IMR-90 (cell line): ENCODE measurements around the gene RAP1GAP. TPM values are rescaled to one million over a fixed set of nuclear protein-coding genes. Genes with fewer than 3 reads are reported as not detected.

ENCODE experiments used
- ATAC-seq: fragments of 200-7000 bp; cut with Tn5 transposase; 2 replicates; pipeline ENCODE4 v1.9.1; 2020; ENCODE audit warnings: low read depth, mild to moderate bottlenecking, moderate library complexity
- BruUV-seq: library from RNA; stranded (reverse); fragments of 400-500 nt; replicated peaks from 2 replicates; lab custom pipeline; 2021; lab: Mats Ljungman, UMichigan
- CTCF ChIA-PET: fragments of 300-600 bp; formaldehyde crosslinking; extraction: SDS; loops from one replicate; lab custom pipeline; 2021; ENCODE audit warnings: antibody characterized with exemption; lab: Yijun Ruan, JAX
- POLR2A ChIA-PET: fragments of 300-600 bp; sonication (Branson Sonifier 250); formaldehyde crosslinking; loops from one replicate; lab custom pipeline; 2022; ENCODE audit warnings: antibody characterized with exemption; ENCODE audit not compliant: unreplicated experiment; lab: Charles Lee
- DNase-seq: peaks from one replicate; pipeline ENCODE4 v3.0.0; 2013
- H2AFZ ChIP-seq: replicated peaks from 2 replicates; pipeline ENCODE3; 2013; ENCODE audit warnings: low read length, mild to moderate bottlenecking; ENCODE audit not compliant: poor library complexity
- H2AK5ac ChIP-seq: 2 replicates; pipeline ENCODE4 v1.6.1; 2013; ENCODE audit warnings: low read depth, low read length, inconsistent platforms
- H2AK9ac ChIP-seq: replicated peaks from 2 replicates; pipeline ENCODE3; 2013; ENCODE audit warnings: mild to moderate bottlenecking, low read depth, low read length, moderate library complexity; ENCODE audit not compliant: poor library complexity
- H2BK120ac ChIP-seq: 2 replicates; pipeline ENCODE4 v1.6.1; 2013; ENCODE audit warnings: low read depth, low read length, inconsistent platforms
- H2BK15ac ChIP-seq: 3 replicates; pipeline ENCODE4 v1.6.1; 2013; ENCODE audit warnings: low read depth, low read length, inconsistent platforms
- H2BK20ac ChIP-seq: 2 replicates; pipeline ENCODE4 v1.6.1; 2013; ENCODE audit warnings: low read depth, mild to moderate bottlenecking, inconsistent platforms, low read length, moderate library complexity
- H2BK5ac ChIP-seq: 2 replicates; pipeline ENCODE4 v1.6.1; 2013; ENCODE audit warnings: mild to moderate bottlenecking, low read depth, low read length, inconsistent platforms; ENCODE audit not compliant: poor library complexity, severe bottlenecking
- H3K14ac ChIP-seq: replicated peaks from 2 replicates; pipeline ENCODE4 v1.6.1; 2013; ENCODE audit warnings: low read depth, low read length, inconsistent platforms
- H3K18ac ChIP-seq: 2 replicates; pipeline ENCODE4 v1.6.1; 2013; ENCODE audit warnings: low read depth, low read length, control low read depth
- H3K23ac ChIP-seq: 2 replicates; pipeline ENCODE4 v1.6.1; 2013; ENCODE audit warnings: low read depth, low read length, inconsistent platforms
- H3K27ac ChIP-seq: 2 replicates; pipeline ENCODE4 v1.5.1; 2013; ENCODE audit warnings: mild to moderate bottlenecking, control low read depth, low read length; ENCODE audit not compliant: insufficient read depth
- H3K27me3 ChIP-seq: 2 replicates; pipeline ENCODE4 v1.6.1; 2013; ENCODE audit warnings: low read length; ENCODE audit not compliant: control insufficient read depth, insufficient read depth
- H3K36me3 ChIP-seq: 2 replicates; pipeline ENCODE4 v1.6.1; 2013; ENCODE audit warnings: low read length, mixed read lengths; ENCODE audit not compliant: control insufficient read depth, insufficient read depth
- H3K4ac ChIP-seq: 2 replicates; pipeline ENCODE4 v1.6.1; 2013; ENCODE audit warnings: low read depth, low read length, inconsistent platforms
- H3K4me1 ChIP-seq: 2 replicates; pipeline ENCODE4 v1.6.1; 2013; ENCODE audit warnings: low read length, mixed read lengths; ENCODE audit not compliant: control insufficient read depth, insufficient read depth
- H3K4me2 ChIP-seq: 2 replicates; pipeline ENCODE4 v1.6.1; 2013; ENCODE audit warnings: low read depth, mild to moderate bottlenecking, control low read depth, low read length, moderate library complexity
- H3K4me3 ChIP-seq: 2 replicates; pipeline ENCODE4 v1.5.1; 2013; ENCODE audit warnings: low read depth, mild to moderate bottlenecking, control low read depth, low read length, moderate library complexity; ENCODE audit not compliant: insufficient read depth
- H3K56ac ChIP-seq: 2 replicates; pipeline ENCODE4 v1.6.1; 2013; ENCODE audit warnings: low read length, inconsistent platforms; ENCODE audit not compliant: insufficient read depth; ENCODE audit errors: extremely low read depth
- H3K79me1 ChIP-seq, 2 experiments: 2 replicates each; pipeline ENCODE4 v1.6.1; 2013; ENCODE audit warnings: low read length in 2 of 2, inconsistent platforms in 1 of 2, low read depth in 1 of 2
- H3K9ac ChIP-seq: 2 replicates; pipeline ENCODE4 v1.6.1; 2013; ENCODE audit warnings: low read depth, low read length, control low read depth
- H3K9me1 ChIP-seq: 2 replicates; pipeline ENCODE4 v1.6.1; 2013; ENCODE audit warnings: low read length, inconsistent platforms; ENCODE audit not compliant: insufficient read depth
- H3K9me3 ChIP-seq: 2 replicates; pipeline ENCODE4 v1.6.1; 2013; ENCODE audit warnings: low read length; ENCODE audit not compliant: control insufficient read depth, insufficient read depth
- H4K20me1 ChIP-seq: 2 replicates; pipeline ENCODE4 v1.6.1; 2013; ENCODE audit warnings: low read length, inconsistent platforms; ENCODE audit not compliant: insufficient read depth
- H4K5ac ChIP-seq: 2 replicates; pipeline ENCODE4 v1.6.1; 2013; ENCODE audit warnings: mild to moderate bottlenecking, low read depth, low read length, control low read depth
- H4K8ac ChIP-seq, 2 experiments: 2 replicates each; pipeline ENCODE4 v1.6.1; 2013; ENCODE audit warnings: low read depth in 2 of 2, low read length in 2 of 2, control low read depth in 1 of 2, inconsistent platforms in 1 of 2
- H4K91ac ChIP-seq: 2 replicates; pipeline ENCODE4 v1.6.1; 2013; ENCODE audit warnings: low read depth, low read length, inconsistent platforms; ENCODE audit not compliant: insufficient read depth
- CEBPB ChIP-seq: IDR thresholded peaks from 2 replicates; pipeline ENCODE4 v1.6.1; 2012; ENCODE audit warnings: low read depth, low read length, improper control_type of control experiment
- CHD1 ChIP-seq: IDR thresholded peaks from 2 replicates; pipeline ENCODE4 v1.6.1; 2012; ENCODE audit warnings: low read depth, low read length, improper control_type of control experiment
- CTCF ChIP-seq: conservative IDR thresholded peaks from 2 replicates; pipeline ENCODE4 v1.5.1; 2012; ENCODE audit warnings: mild to moderate bottlenecking, low read depth, low read length, improper control_type of control experiment
- ELK1 ChIP-seq: fragments of 150-350 bp; IDR thresholded peaks from 2 replicates; pipeline ENCODE4 v1.6.1; 2016; ENCODE audit warnings: low read depth, mild to moderate bottlenecking, low read length, moderate library complexity, borderline replicate concordance
- POLR2A ChIP-seq: IDR thresholded peaks from 2 replicates; pipeline ENCODE4 v1.6.1; 2012; ENCODE audit warnings: mild to moderate bottlenecking, low read depth, low read length
- RAD21 ChIP-seq: IDR thresholded peaks from 2 replicates; pipeline ENCODE4 v1.6.1; 2012; ENCODE audit warnings: low read length, improper control_type of control experiment
- RCOR1 ChIP-seq: IDR thresholded peaks from 2 replicates; pipeline ENCODE4 v1.6.1; 2012; ENCODE audit warnings: mild to moderate bottlenecking, low read length, improper control_type of control experiment; ENCODE audit not compliant: insufficient replicate concordance
- SMC3 ChIP-seq: fragments of 150-350 bp; IDR thresholded peaks from 2 replicates; pipeline ENCODE4 v1.6.1; 2016; ENCODE audit warnings: low read depth, mild to moderate bottlenecking, antibody characterized with exemption, low read length, moderate library complexity
- USF2 ChIP-seq: fragments of 150-350 bp; IDR thresholded peaks from 2 replicates; pipeline ENCODE4 v1.6.1; 2017; ENCODE audit warnings: mild to moderate bottlenecking, antibody characterized with exemption, low read length, low read depth
- WGBS, 2 experiments: methylation state at CpG; one replicate each; pipeline versions ENCODE4 v1.1.5 to v1.1.7; 2013; ENCODE audit warnings: missing lambda C conversion rate in 2 of 2; ENCODE audit not compliant: insufficient read length in 1 of 2; ENCODE audit errors: extremely low coverage in 2 of 2; 5-methylcytosine and 5-hydroxymethylcytosine counted together
- dilution Hi-C: fragments of 300-500 bp; cut with HindIII; formaldehyde crosslinking; loops from one replicate; pipeline ENCODE4 v1.14.3; 2018; ENCODE audit warnings: low sequenced_read_pairs; ENCODE audit not compliant: unreplicated experiment
- in situ Hi-C: fragments of 300-500 bp; cut with MboI; formaldehyde crosslinking; loops from 3 replicates; pipeline ENCODE4 v1.14.3; 2019; ENCODE audit warnings: low sequenced_read_pairs, inconsistent platforms, mixed read lengths
- intact Hi-C: fragments of 100-400 bp; cut with micrococcal nuclease; formaldehyde crosslinking; loops from 2 replicates; pipeline ENCODE4 v1.10.0; 2022
- polyA plus RNA-seq, 3 experiments: library from polyadenylated mRNA; depleted of rRNA; stranded (reverse); fragments of >200 nt; gene quantifications; 2 replicates each; pipeline ENCODE4 v1.2.3, GENCODE V29; 2012; ENCODE audit warnings: low replicate concordance in 1 of 3
- total RNA-seq: library from RNA; depleted of rRNA; stranded (reverse); fragments of >200 nt; gene quantifications from 2 replicates; pipeline ENCODE4 v1.2.3, GENCODE V29; 2012

RAP1GAP gene
- total and polyA plus RNA-seq, 2 of the 4 experiments (the other 2 are of a cell fraction): under 0.01 to 0.10 TPM

GRCh38 chr1:21650400-21650799, 18.8 kb downstream of the RAP1GAP start:
- no peak overlapping the region for H2AK5ac ChIP-seq

More at GRCh38 chr1:21650400-21650799, 18.8 kb downstream of the RAP1GAP start:
- H3K9me1 ChIP-seq: no peaks in the 10 kb centered on the region
- H4K91ac ChIP-seq: no peak overlapping the region
- H2BK15ac ChIP-seq: no peak overlapping the region
- intact Hi-C loops: loop anchor here (10.0 kb wide), 2 partner anchors 116 to 396 kb away; no protein-coding TSS in a partner anchor
- H2AFZ ChIP-seq: no peak overlapping the region
- H3K27me3 ChIP-seq: peaks cover 56% of the 10 kb centered on the region
- no peak overlapping the region for H3K4ac ChIP-seq
- no peak overlapping the region for H3K18ac ChIP-seq
- no peak overlapping the region for H2BK20ac ChIP-seq
- no peak overlapping the region for H2BK120ac ChIP-seq
- H3K14ac ChIP-seq: no peak overlapping the region
- no peaks in the 10 kb centered on the region for H3K9me3 ChIP-seq
- H2BK5ac ChIP-seq: no peak overlapping the region
- H3K4me1 ChIP-seq: peaks cover 3% of the 10 kb centered on the region; the same call in 1 of the 2 replicates
- dilution Hi-C loops: no loop called here
- no peak for DNase-seq
- peaks cover 4% of the 10 kb centered on the region; the same call in 1 of the 2 replicates for H4K20me1 ChIP-seq
- H4K5ac ChIP-seq: no peak overlapping the region
- H3K4me2 ChIP-seq: no peak overlapping the region
- no peak overlapping the region for H3K23ac ChIP-seq
- no peak overlapping the region for H4K8ac ChIP-seq
- H3K56ac ChIP-seq: no peak overlapping the region
- H2AK9ac ChIP-seq: no peak overlapping the region
- H3K4me3 ChIP-seq: no peak overlapping the region
- no peak overlapping the region for H3K27ac ChIP-seq
- CTCF ChIA-PET: interaction anchor here (1.0 kb wide), 1 partner anchor 8 kb away, joined by 3 read pairs; no protein-coding TSS in a partner anchor
- no peaks in the 10 kb centered on the region for H3K79me1 ChIP-seq
- H3K9ac ChIP-seq: no peak overlapping the region
- ATAC-seq: no peak
- POLR2A ChIA-PET: no interaction called here
- BruUV-seq: no TSS peak
- H3K36me3 ChIP-seq: no peaks in the 10 kb centered on the region
- no peak for TF ChIP-seq CEBPB
- no peak for TF ChIP-seq ELK1
- no peak for TF ChIP-seq SMC3
- TF ChIP-seq POLR2A: no peak
- no peak for TF ChIP-seq CTCF
- TF ChIP-seq RAD21: no peak
- TF ChIP-seq USF2: no peak
- no peak for TF ChIP-seq CHD1
- no peak for TF ChIP-seq RCOR1
- WGBS, 2 experiments: 60% methylated on average over 2 of the region's 9 CpGs; no CpG with 5 or more reads in 1 of the 2 experiments
- in situ Hi-C loops: loop anchor here (10.0 kb wide), 2 partner anchors 276 to 396 kb away; no protein-coding TSS in a partner anchor
